ENCODE data around the gene RBM39. TPM values are rescaled to one million over a fixed set of nuclear protein-coding genes. Genes with fewer than 3 reads are reported as not detected.

RBM39 gene
- total and polyA plus RNA-seq, 10 of the 15 experiments (the other 5 are each of a cell fraction or from before 2014, with no cell fraction given): 135 to 280 (median 217) TPM

DNA sequence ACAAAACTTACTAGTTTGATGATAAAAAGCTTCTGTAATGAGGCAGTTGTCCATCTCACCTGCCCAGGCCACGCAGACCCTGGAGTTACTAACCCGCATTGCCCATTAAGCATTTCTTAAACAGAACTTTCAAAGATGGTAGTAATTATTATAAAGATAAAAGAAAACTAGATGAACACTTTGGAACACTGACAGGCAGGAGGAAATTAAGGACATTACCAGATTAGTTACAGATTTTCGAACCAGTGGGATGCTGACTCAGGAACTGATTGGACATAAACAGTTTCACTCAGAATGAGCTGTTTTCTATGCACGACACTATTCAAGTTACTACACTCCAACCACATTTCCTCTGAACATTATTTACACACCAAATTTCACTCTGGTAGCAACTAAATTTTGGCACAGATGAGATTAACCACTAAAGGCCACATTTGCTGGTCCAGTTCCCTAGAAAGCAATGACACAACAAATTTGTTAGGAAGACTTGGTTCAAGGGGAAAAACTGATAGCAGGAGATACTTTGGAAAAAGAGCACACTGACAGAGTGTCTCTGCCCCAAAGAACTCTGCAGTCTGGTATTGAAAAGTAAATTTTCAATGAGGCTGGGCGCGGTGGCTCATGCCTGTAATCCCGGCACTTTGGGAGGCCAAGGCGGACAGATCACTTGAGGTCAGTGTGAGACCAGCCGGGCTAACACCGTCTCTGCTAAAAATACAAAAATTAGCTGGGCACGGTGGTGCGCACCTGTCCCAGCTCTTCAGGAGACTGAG is 39.8 kb downstream of the RBM39 start:
- H3K4me1 ChIP-seq (ENCODE audit: control insufficient read depth, insufficient read depth, low read length): peaks cover 11% of the 10 kb centered on the region; the same call in 1 of the 2 replicates
- no peaks in the 10 kb centered on the region for H3K9me3 ChIP-seq (replicated peaks; ENCODE audit: control insufficient read depth, insufficient read depth, low read length)
- ChIA-PET RAD21 (ENCODE audit: unreplicated experiment) (interaction anchor here (0.8 to 2.3 kb wide), 5 partner anchors 40 to 182 kb away, joined by 3 to 6 read pairs (median 4); partner anchors contain the start of gene RBM39), CTCF (interaction anchor here (0.8 to 3.7 kb wide), 5 partner anchors 10 to 191 kb away, joined by 3 to 11 read pairs (median 3); no protein-coding TSS in a partner anchor), POLR2A (interaction anchor here (0.5 to 3.6 kb wide), 4 partner anchors 40 to 1318 kb away, joined by 3 to 20 read pairs (median 4); partner anchors contain the start of gene RBM39), SMC1A (ENCODE audit: uncharacterized antibody, unreplicated experiment) (interaction anchor here (0.9 to 1.7 kb wide), 5 partner anchors 12 to 37 kb away, joined by 3 to 6 read pairs (median 3); no protein-coding TSS in a partner anchor)
- H2AFZ ChIP-seq (ENCODE audit: control insufficient read depth, low read depth, low read length): no peak overlapping the region
- H4K20me1 ChIP-seq (ENCODE audit: control insufficient read depth, insufficient read depth): no peaks in the 10 kb centered on the region; the same call in 1 of the 2 replicates
- DNase-seq (ENCODE audit: low read depth, low spot score): no peak
- WGBS (ENCODE audit: insufficient coverage, insufficient replicate concordance, low lambda C conversion rate, missing lambda C conversion rate): 95% methylated on average over 12 of the region's 12 CpGs
- no peak overlapping the region for H3K27ac ChIP-seq (ENCODE audit: control insufficient read depth, insufficient read depth)
- peaks cover 7 to 45% of the 10 kb centered on the region in 2 experiments for H3K36me3 ChIP-seq (ENCODE audit: control insufficient read depth in 2 of 2, insufficient read depth in 2 of 2, low read length in 1 of 2)
- in situ Hi-C loops (cut with MboI): no loop called here
- BruUV-seq (replicated peaks): no TSS peak
- peaks cover 27% of the 10 kb centered on the region for H3K79me2 ChIP-seq (ENCODE audit: control insufficient read depth, insufficient read depth, low read length)
- FAIRE-seq: no peak
- no peaks in the 10 kb centered on the region for H3K27me3 ChIP-seq (replicated peaks in 1 of 2; ENCODE audit: control insufficient read depth in 2 of 2, insufficient read depth in 2 of 2, low read length in 1 of 2)
- no peak for ATAC-seq
- H3K4me3 ChIP-seq: no peak overlapping the region
- H3K9ac ChIP-seq (ENCODE audit: control insufficient read depth, insufficient read depth, low read length): no peak overlapping the region
- intact Hi-C loops (cut with micrococcal nuclease; ENCODE audit: unreplicated experiment): no loop called here
- no peak overlapping the region for H3K4me2 ChIP-seq (ENCODE audit: control insufficient read depth, insufficient read depth)
- TF ChIP-seq ZNF217 (IDR thresholded peaks at IDR 0.05) (no peak), PML (IDR thresholded peaks at IDR 0.05; ENCODE audit: low read length) (peak; percentile 56), YY1 (IDR thresholded peaks at IDR 0.05; ENCODE audit: low read depth, low read length) (no peak), HDAC2 (IDR thresholded peaks at IDR 0.05) (no peak), CEBPB (IDR thresholded peaks at IDR 0.05; ENCODE audit: borderline replicate concordance in 1 of 2, low read depth in 2 of 2, low read length in 2 of 2) (0 out of 4 replicates have a peak, but pooled peaks of 1 of the 2 experiments have one; percentile 30), FOXM1 (IDR thresholded peaks at IDR 0.05; ENCODE audit: low read depth, low read length) (peak; percentile 26; the same call in 1 of the 2 replicates), KAT2A (conservative IDR thresholded peaks at IDR 0.05; ENCODE audit: control insufficient read depth, low read depth, low read length) (no peak), MTA3 (IDR thresholded peaks at IDR 0.05; ENCODE audit: borderline replicate concordance, low read length) (peak; percentile 26; the same call in 1 of the 2 replicates), SMAD5 (IDR thresholded peaks at IDR 0.05; ENCODE audit: low read depth) (peak; percentile 64; the same call in 1 of the 2 replicates), PAX5 (IDR thresholded peaks at IDR 0.05; ENCODE audit: borderline replicate concordance, low read depth, low read length) (no peak), POLR2A (IDR thresholded peaks at IDR 0.05; ENCODE audit: low read depth, low read length) (peak; percentile 43), CBFB (IDR thresholded peaks at IDR 0.05; ENCODE audit: low read depth) (peak; percentile 67; the same call in 1 of the 2 replicates)
- TF ChIP-seq, protein P1, sequence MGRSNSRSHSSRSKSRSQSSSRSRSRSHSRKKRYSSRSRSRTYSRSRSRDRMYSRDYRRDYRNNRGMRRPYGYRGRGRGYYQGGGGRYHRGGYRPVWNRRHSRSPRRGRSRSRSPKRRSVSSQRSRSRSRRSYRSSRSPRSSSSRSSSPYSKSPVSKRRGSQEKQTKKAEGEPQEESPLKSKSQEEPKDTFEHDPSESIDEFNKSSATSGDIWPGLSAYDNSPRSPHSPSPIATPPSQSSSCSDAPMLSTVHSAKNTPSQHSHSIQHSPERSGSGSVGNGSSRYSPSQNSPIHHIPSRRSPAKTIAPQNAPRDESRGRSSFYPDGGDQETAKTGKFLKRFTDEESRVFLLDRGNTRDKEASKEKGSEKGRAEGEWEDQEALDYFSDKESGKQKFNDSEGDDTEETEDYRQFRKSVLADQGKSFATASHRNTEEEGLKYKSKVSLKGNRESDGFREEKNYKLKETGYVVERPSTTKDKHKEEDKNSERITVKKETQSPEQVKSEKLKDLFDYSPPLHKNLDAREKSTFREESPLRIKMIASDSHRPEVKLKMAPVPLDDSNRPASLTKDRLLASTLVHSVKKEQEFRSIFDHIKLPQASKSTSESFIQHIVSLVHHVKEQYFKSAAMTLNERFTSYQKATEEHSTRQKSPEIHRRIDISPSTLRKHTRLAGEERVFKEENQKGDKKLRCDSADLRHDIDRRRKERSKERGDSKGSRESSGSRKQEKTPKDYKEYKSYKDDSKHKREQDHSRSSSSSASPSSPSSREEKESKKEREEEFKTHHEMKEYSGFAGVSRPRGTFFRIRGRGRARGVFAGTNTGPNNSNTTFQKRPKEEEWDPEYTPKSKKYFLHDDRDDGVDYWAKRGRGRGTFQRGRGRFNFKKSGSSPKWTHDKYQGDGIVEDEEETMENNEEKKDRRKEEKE (IDR thresholded peaks at IDR 0.05): no peak

Measured in GM12878 (cell line).